SK-N-MC (cell line): ENCODE results near the gene CAMTA1.

ENCODE experiments used
- EZH2 ChIP-seq: fragments of 200-600 bp; sonication (generic); IDR thresholded peaks from one replicate; pipeline ENCODE4 v1.6.1; 2017; ENCODE audit warnings: antibody characterized with exemption
- FOXP2 ChIP-seq: optimal IDR thresholded peaks from 2 replicates; pipeline ENCODE3; 2011; ENCODE audit warnings: mild to moderate bottlenecking, moderate library complexity; ENCODE audit not compliant: insufficient read depth; ENCODE audit errors: extremely low read length, control extremely low read depth
- POLR2AphosphoS5 ChIP-seq: IDR thresholded peaks from 2 replicates; pipeline ENCODE4 v1.6.1; 2012; ENCODE audit warnings: mild to moderate bottlenecking, low read depth, low read length, borderline replicate concordance

DNA sequence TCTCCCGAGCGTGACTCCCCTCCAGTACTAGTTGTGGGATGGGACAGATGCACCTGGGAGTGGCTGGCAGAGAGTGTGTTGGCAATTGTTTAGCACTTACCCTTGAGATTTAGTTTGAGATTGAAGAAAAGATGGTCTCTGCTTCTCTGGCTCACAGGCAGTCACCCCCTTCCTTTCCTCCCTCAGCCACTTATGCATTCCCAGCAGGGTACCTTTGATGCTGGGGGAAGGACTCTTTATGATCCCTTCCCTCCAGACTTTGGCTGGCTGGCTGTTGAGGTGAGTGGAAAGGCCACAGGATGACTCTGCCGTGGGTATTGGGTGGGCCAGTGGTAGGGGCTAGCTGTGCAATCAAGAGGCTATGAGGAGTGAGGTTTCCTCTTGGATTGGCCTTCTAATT is 236.8 kb downstream of the CAMTA1 start:
- TF ChIP-seq EZH2 (no peak), POLR2AphosphoS5 (no peak), FOXP2 (no peak)
